HCEC 1CT (cell line): ENCODE results near the gene OSTC.
A peak's percentile ranks its signal among the peaks of the same experiment; 100 is the strongest.
"Not testable (repeated sequence)": the region's sequence is repeated elsewhere in the genome, so short reads cannot be mapped to it uniquely, and the experiment has no call there.

ENCODE experiments used
- DNase-seq: peaks from one replicate; pipeline ENCODE4 v3.0.0-alpha.2; 2017

Gene OSTC

DNA sequence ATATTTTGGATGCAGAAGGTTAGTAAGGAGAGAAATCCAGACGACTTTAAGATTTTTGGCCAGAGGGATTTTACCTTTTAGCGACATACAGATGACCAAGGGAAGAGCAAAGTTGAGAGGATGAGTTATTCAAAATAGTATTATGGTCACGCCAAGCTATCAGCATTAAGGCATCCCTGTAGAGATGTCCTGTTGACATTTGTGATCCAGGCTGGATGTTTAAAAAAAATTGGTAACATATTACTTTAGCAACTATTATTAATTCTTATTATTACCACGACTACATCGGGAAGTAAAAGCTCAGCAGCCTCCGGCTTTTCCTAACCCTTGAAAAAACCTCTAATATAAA lies 562 bp upstream of the OSTC start:
- DNase-seq: no peak

DNA sequence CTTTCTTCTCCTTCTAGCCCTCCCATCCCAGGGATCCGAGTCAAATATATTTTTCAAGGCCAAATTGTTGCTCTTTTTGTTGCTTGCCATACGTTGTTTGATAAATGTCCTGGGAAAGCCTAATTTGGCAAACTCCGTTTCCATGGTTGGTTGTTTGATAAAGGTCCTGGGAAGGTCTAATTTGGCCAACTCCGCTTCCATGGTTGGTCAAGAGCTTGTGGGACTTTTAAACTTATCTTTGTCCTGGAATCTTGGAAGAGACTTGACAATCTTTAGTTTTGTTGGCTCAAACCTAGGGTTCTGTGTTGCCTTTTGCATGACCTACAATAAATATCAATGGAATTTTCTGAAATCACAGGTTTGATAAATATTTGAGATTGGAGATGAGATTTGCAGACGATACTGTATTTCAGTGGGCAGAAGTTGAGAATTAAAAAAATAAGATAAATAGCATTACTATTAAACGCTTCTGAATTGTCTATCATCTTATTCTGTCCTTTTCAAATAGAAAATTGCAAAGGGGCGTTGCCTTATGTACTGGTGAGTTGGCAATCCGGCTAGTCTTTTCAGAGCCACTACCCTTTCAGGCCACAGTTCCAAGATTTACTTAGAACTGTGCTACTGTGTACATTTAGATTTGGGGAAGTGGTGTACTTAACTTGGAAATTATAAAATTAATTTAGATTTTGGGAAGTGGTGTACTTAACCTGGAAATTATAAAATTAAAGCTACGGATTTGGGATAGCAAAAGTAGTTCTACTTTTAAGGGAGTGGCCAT lies 804 bp downstream of the OSTC start:
- peak; percentile 42 for DNase-seq

DNA sequence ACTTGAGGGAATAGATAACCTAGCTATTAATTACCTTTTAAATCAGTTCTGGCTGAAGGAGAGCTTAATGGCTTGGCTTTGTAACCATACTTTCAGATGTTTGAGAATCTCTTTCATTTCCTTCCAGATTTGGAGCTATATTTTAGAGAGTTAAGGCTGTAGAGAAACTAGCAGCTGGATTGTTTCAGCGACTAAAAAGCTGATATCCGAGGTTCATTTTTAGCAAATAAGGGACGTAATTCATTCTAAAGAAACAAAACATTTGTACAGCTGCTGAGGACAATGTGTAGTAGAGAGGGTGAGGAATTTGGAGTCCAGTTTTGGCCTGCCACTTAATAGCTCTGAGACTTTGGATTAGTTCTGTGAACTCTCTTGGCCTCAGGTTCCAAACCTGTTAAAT lies 12.2 kb downstream of the OSTC start:
- no peak for DNase-seq

- no peak for DNase-seq
Observed at GRCh38 chr4:108674356-108674977, 24.1 kb downstream of the OSTC start.

DNA sequence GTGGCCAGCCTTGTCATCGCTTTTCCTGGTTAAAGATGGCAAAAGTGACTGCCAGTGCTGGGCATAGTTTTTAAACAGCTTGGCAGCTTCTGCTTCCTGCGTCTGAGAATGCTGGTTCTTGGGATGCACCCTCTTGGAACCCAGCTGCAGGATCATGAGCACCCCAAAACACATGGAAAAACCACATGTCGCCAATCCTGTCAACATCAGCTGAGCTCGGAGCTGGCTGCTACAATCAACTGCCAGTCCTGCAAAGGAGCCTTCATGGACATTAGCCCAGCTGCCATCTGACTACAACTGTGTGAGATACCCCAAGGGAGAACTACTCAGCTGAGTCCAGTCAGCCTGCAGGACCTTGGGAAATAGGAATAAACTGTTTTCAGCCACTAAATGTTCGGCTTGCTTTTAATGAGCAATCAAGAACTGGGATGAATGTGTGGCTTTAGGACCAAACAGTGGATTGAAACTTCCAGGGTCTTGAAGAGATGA lies 31.0 kb downstream of the OSTC start:
- no peak for DNase-seq

GRCh38 chr4:108683479-108683878 lies 33.1 kb downstream of the OSTC start:
- DNase-seq: peak; percentile 22

DNA sequence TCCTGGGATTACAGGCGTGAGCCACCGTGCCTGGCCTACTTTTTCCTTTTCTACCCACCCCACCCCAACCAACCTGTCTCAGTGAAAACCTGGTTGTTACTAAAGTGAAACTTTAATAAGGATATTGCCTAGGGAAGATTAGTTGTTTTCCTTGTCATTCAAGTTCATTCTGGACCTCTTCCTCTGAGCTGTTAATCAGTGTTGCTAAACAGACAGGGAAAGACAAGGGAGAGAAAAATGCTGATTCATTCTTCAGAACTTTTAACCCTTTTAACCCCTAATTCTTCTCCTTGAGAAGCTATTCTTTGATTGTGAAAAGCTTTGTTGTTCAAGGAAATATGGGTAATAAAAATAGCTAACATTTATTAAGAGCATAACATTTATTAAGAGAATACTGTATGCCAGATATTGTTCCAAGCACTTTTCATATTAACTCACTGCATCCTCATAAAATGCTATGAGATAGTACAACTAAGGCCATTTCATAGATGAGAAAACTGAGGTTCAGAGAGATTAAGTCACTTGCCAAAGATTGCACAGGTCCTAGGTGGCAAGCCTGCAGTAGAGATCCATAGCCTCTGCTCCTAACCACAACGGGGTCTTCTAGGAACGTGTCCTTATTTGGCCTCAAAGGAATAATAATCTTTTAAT lies 34.8 kb downstream of the OSTC start:
- peak; percentile 1 for DNase-seq

- DNase-seq: no peak
Observed at GRCh38 chr4:108690738-108691137, 40.3 kb downstream of the OSTC start.

- DNase-seq: no peak
Observed at GRCh38 chr4:108693211-108693610, 42.8 kb downstream of the OSTC start.

DNA sequence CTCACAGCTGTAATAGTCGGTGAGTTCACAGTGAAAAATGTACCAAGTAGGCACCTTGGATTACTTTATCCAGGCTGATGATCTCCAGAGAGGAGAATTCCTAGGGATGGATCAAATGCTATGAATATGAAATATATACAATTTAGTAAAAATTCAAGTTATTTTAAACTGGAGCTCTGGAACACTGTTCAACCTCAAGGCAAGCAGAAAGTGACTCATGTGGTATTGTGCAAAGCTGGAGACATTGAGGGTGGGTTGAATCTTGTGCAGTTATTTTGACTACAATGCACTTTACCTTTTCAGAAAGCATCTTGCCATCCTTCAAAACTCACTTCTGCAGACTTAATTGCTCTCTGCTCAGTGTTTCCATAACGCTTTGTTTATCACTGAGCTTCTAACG lies 43.4 kb downstream of the OSTC start:
- no peak for DNase-seq

DNA sequence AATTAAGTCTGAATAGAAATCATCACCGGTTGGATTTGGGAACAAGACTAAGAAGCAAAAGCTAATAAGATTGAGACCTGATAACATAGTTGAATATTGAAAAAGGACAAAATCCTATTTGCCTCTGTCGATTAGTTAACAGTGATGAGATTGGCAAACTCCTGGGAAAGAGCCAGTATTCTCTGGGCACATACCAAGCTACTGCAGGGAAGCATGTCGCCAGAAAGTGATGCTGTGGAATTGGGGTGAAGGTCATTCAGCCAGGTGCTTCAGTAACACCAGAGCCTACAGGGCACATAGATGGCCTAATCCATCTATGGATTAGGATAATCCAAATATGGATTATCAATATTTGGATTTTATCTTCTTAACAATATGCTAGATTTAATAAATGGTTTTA lies 44.0 kb downstream of the OSTC start:
- DNase-seq: no peak

GRCh38 chr4:108695062-108695461 lies 44.7 kb downstream of the OSTC start:
- DNase-seq: no peak

GRCh38 chr4:108696160-108696559 lies 45.8 kb downstream of the OSTC start:
- no peak for DNase-seq

GRCh38 chr4:108700081-108700757 lies 49.8 kb downstream of the OSTC start:
- no peak for DNase-seq

GRCh38 chr4:108702960-108703359 lies 52.6 kb downstream of the OSTC start:
- no peak for DNase-seq

DNA sequence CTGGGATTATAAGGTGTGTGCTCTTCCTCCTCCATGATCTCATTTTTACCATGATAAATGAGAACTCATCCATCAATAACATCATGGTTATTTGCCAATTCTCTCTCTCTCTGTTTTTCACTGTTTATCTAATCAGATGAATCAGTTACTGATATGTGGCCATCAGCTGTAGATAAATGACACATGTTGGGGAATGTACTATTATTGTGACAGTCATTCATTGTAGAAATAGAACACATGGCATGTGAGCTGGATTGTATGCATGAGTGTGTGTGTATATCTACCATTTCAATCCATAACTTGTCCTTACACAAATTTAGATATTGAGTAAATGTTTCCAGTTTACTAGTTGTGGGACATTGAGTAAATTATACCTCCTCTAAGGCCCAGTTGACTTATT lies 53.0 kb downstream of the OSTC start:
- no peak for DNase-seq

DNA sequence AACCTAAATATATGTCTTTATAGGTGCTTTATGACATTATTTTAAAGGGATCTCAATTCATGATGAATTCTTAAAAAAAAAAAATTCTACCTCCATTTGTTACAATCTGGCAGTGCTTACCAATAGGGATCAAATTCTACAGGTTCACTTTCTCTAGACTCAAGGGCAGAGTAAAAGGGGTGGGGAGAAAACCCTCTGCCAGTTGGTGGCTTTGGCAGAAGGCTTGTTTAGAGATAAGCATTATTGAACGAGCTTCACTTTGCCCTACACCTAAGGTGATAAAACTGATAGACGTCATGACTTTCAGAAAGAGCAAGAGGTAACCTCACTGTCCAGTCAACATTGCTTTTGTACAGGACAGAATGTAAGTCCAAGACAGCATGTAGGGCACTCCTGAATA lies 53.6 kb downstream of the OSTC start:
- DNase-seq: no peak

DNA sequence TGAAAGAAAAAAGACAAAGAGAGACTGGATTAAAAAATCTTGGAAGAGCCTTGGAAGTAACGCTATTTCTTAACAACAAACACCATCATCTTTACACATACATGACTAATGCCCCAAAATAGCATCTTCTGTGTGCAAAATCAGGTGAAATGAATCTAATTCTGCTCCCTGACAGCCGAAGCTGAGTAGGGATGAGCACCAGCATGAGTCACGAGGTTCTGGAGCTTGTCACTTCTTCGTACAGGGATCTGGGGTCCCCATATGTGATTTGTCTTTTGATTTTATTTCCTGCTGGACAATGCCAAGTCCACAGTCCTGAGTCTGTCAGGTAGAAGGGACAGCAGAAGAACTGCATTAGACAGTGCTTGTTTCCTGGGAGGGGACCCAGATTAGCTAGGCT lies 55.9 kb downstream of the OSTC start:
- no peak for DNase-seq

DNA sequence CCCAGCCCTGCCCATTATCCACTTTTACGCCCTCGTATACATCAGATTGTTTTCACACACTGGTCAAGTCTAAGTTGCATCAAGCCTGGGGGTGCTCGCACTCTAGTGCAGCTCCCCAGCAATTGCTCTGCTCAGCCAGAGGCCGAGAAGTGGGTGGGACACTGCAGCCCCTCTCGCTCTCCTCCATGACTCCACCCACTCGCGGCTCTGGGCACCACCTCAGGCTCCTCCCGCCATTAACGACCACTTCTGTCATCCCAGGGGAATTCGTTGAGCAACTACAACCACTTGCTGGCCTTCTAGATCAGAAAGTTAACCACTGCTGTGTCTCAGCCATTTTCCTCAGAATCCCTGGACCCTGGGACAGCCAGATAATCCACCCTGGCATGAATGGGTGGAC lies 58.8 kb downstream of the OSTC start:
- DNase-seq: no peak

DNA sequence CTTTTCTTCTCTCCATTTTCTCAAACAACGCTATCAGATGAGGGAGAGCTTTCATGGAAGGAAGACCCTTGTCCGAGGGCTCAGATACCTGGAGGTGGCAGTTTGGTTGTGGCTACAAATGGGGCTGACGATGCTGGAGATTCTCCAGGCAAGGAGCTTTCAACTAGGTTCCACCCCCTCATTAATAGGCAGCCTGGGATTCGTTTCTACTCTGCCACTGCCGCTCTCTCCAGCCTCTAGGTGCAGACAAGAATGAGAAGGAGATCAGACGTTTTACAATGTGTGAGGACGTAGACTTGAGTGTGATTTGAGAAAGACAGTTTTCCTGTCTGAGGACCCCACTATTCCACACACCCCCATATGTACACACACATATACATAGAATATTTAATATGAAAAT lies 59.3 kb downstream of the OSTC start:
- DNase-seq: no peak

- DNase-seq: not testable (repeated sequence)
Observed at GRCh38 chr4:108710578-108710977, 60.2 kb downstream of the OSTC start.

DNA sequence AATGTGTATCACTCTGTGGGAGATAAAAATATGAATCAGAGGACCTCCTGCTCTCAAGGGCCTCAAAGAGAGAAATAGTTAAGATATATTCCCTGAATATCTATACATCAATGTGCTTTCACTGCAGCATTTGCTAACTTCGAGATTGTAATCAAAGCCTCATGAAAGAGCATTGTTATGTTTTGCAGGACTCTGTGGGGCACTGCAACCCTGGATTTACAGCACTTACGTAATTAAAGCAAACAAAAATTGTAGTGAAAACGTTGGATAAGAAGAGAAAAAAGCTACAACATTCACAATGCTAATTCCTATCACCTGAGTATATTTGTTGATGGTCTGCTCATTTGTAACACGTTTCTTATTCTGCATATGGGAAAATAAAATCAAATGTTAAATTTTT lies 64.5 kb downstream of the OSTC start:
- DNase-seq: no peak

GRCh38 chr4:108716340-108716739 lies 65.9 kb downstream of the OSTC start:
- DNase-seq: no peak

- DNase-seq: no peak
Observed at GRCh38 chr4:108717386-108717785, 67.0 kb downstream of the OSTC start.
